T-helper 22 cell (primary cell): ENCODE results near the gene TTC39B.
A peak's percentile ranks its signal among the peaks of the same experiment; 100 is the strongest.
"Not testable (repeated sequence)": the region's sequence is repeated elsewhere in the genome, so short reads cannot be mapped to it uniquely, and the experiment has no call there.

Experiments
- DNase-seq: peaks from one replicate; pipeline ENCODE4 v3.0.0-alpha.2; 2020; ENCODE audit warnings: low read depth

Gene TTC39B

GRCh38 chr9:15306757-15307522 is at the start of gene TTC39B:
TTC39B (minus strand) TSS chr9:15307216; CDS start chr9:15307125, 91 bp downstream.
- DNase-seq = peak; percentile 77

GRCh38 chr9:15355669-15356068 is 48.7 kb upstream of the TTC39B start:
- no peak for DNase-seq

DNA sequence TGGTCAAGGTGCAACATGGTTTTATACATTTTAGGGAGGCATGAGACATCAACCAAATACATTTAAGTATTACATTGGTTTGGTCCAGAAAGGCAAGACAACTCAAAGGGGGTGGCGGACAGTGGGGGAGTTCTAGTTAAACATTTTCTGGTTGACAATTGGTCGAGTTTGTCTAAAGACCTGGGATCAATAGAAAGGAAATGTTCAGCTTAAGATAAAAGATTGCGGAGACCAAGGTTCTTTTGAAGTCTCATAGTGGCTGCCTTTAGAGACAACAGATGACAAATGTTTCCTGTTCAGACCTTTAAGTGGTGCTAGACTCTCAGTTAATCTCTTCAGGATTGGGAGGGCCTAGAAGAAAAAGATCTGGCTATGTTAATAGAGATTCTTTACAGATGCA is 47.7 kb upstream of the TTC39B start:
- no peak for DNase-seq

DNA sequence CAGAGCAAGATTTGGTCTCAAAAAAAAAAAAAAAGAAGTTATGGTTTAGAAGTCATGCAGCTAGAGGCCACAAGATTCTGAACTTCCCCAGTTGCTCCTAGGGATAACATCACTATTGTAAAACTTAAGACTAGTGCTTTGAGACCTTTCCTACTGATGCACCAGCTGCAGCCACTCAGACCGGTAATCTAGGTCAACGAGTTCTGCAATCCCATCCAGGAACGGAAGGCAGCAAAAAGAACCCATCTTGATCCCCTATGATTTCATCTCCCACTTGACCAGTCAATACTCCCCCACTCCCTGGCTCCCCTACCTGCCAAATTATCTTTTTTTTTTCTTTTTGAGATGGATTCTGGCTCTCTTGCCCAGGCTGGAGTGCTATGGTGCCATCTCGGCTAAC is 46.9 kb upstream of the TTC39B start:
- DNase-seq = no peak

GRCh38 chr9:15352306-15352705 is 45.3 kb upstream of the TTC39B start:
- DNase-seq = no peak

GRCh38 chr9:15349892-15350761 is 43.1 kb upstream of the TTC39B start:
- no peak for DNase-seq

DNA sequence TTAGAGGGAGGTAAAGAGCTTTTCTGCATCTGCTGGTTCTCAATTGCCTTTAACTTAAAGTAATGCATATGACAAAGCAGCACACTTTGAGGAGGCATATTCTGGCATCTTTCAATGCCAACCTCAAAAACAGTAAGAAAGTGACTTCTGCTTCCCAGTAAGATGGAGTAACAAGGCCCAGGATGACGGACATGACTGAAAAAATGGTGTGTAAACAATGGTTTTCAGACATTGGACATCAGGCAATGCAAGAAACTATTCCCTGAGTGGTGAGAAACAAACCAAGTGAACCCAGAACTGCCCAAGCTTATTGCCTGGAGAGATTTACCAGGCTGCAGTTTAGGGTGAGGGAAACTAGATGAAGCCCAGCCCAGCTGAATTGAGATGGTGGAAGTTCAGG is 39.8 kb upstream of the TTC39B start:
- no peak for DNase-seq

- DNase-seq = no peak
Measured at GRCh38 chr9:15344191-15344590, 37.2 kb upstream of the TTC39B start.

DNA sequence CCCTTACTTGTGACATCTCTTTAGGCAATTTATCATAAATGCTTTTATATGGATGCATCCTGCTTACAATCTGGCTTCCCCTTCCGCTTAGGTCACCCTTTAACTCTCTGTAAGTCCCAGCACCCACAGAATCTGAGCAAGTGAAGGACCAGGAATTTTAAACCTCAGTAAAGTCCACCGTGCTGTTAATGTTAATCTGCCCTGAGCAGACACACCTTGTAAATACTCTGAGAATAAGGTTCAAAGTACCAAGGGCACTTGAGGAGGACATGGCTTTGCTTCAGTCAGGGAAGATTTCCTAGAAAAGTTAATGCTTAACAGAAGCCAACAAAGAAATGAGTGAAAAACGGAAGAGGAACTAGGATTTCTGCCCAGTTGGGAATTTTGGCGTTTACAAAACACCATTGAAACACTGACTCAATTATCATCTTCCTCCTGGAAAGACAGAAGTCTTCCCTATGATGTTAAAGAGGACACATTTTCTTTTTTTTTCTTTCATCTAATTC is 26.4 kb upstream of the TTC39B start:
- no peak for DNase-seq

DNA sequence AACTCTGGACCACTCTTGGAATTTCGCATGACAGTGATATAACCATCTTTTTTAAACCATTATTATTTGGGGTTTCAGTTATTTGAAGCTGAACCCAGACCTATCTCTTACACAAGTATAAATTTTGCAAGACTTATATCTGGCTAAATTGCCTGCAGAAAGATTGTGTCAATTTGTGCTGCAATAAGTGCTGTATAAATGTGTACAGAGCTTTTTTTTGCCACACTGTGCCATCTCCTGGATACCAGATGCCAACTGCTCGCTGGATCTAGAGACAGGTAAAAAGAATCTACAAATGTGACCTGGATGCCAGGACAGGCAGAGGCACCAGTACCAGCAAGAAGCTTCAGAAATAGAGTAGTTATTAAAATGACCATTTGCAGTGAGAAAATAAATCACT is 25.9 kb upstream of the TTC39B start:
- no peak for DNase-seq

- DNase-seq = no peak
Measured at GRCh38 chr9:15329539-15330109, 22.6 kb upstream of the TTC39B start.

GRCh38 chr9:15328946-15329345 is 21.9 kb upstream of the TTC39B start:
- DNase-seq = no peak

GRCh38 chr9:15322695-15323094 is 15.7 kb upstream of the TTC39B start:
- DNase-seq = not testable (repeated sequence)

DNA sequence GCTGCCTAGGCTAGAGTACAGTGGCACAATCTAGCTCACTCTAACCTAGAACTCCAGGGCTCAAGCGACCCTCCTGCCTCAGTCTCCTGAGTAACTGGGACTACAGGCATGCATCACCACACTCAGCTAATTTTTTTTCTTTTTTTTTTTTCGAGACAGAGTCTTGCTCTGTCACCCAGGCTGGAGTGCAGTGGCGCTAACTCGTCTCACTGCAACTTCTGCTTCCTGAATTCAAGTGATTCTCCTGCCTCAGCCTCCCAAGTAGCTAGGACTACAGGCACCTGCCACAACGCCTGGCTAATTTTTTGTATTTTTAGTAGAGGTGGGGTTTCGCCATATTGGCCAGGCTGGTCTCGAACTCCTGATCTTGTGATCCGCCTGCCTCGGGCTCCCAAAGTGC is 12.6 kb upstream of the TTC39B start:
- DNase-seq = not testable (repeated sequence)

GRCh38 chr9:15317836-15318235 is 10.8 kb upstream of the TTC39B start:
- no peak for DNase-seq

DNA sequence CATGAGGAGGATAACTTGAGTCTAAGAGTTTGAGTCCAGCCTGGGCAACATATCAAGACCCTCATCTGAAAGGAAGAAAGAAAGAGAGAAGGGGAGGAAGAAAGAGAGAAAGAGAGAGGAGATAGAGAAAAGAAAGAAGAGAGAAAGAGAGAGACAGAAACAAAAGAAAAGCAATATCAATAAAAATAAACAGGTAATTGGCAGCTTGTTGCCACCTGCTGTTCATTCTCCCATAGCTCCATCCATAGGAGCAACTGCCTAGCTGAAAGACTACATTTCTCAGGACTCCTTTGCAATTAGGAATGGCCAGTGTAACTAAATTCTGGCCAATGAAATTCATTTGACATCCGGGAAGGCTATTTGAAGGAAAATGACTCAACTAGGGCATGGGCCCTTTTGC is 4.6 kb upstream of the TTC39B start:
- DNase-seq = no peak

- DNase-seq = no peak
Measured at GRCh38 chr9:15310107-15310850, 3.3 kb upstream of the TTC39B start.

- no peak for DNase-seq
Measured at GRCh38 chr9:15308511-15308910, 1.5 kb upstream of the TTC39B start.

- no peak for DNase-seq
Measured at GRCh38 chr9:15307523-15307841, 466 bp upstream of the TTC39B start.

- DNase-seq = peak; percentile 29
Measured at GRCh38 chr9:15306068-15306756, 804 bp downstream of the TTC39B start.

GRCh38 chr9:15305470-15305869 is 1.5 kb downstream of the TTC39B start:
- DNase-seq = no peak

DNA sequence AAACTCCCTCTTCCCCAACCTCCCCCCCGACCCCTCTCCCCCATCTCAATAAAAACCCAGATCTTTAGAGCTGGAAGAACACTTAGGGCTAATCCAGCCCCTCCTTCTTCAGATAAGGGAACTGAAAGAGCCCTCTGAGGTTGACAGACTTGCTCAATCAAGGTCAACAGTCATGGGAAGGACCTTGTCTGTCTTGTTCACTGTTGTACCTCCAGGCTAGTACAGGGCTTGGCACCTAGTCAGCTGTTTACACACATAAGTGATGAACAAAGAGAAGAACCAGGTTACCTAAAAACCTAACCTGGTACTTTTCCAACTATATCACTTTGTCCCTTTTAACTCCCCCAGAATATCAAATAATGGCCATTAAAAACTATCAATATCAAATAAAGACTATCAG is 2.4 kb downstream of the TTC39B start:
- no peak for DNase-seq
